Stimulated activated CD8-positive, alpha-beta memory T cell treated with anti-CD3 and anti-CD28 coated beads, Interleukin-15, amount 100 ng/mL, for 4 hours (primary cell): ENCODE data around the gene SMIM35.
A peak's percentile ranks its signal among the peaks of the same experiment; 100 is the strongest.

ENCODE experiments used
- DNase-seq, 2 donors: peaks; one replicate each; pipeline ENCODE4 v3.0.0-alpha.2; 2020; ENCODE audit warnings: low read depth in 2 of 2

SMIM35 gene

DNA sequence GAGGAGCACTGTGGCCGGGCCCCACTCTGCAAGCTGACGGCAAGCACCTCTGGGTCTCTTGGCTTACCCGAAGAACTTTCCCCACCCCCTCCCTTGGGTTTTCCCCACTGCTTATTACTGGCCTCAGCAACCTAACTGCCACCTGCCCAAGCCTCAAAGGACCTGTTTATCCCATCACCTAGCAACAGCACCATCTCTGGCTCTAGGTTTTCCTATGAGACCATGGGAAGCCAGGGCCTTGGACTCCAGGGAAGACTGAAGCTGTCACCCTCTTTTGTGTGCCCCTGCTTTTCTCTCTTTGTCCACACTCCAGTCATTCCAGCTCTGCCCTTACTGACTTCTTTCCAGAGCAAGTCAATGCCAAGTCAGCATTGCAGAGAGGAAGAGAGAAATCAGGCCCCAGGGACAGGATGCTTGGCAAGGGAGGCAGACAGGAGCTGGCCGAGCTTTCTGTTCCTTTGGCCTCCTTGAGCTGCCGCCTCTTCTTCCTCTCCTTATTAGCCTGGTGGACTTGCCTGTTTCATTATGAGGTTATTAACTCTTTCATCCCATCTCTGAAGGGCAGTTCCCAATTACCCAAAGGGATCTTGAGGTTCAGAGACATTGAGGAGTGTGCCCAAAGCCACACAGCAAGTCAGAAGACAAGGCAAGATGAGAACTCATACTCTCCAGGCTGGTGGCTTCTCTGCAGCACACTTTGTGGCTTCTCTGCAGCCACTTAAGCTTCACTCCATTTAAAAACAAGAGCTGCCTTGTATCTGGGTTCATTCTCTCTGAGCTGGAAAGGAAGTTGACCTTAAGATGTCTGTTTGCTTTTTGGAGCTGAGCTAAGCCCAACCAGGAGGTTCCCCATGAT, at the start of gene SMIM35:
TSS of gene SMIM35 (minus strand) at position 51 of the 856 bp plus-strand sequence. CDS start 206 bp downstream, outside the sequence.
- DNase-seq: no peak

DNA sequence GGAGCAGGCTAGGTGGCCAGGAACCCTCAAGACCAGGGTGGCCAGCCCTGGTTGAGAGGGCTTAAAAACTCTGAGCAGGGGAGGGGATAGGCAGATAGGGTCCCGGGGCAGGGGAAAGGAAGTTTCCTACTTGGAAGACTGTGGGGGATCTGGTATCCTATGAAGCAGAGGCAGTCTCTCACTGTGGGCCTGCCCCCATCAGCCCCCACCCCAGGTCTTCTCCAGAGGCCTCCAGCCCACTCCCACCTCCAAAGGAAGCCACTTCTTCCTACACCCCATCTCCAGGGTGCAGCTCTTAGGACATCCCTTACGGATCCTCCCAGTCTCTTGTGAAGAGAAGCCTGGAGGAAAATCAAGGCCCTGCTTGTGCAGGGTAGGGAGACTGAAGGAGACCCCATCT, 49.6 kb upstream of the SMIM35 start:
- DNase-seq: no peak

DNA sequence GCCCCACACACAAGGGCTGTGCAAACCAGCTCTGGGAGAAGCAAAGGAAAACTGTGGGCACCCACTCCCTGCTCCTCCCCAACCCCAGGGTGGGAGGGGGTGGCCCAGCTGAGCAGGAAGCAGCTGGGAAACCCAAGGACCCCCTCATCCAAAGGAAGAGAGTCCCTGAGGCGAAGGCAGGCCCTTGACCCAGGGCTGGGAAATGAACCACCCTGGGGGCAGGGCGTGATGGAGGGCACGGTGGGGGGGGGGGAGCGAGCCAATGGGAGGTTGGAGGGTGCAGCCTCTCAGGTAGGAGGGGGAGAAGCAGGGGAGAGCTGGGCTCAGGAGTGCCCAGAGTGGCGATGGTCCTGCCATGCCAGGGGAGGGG, 49.0 kb upstream of the SMIM35 start:
- DNase-seq: no peak

DNA sequence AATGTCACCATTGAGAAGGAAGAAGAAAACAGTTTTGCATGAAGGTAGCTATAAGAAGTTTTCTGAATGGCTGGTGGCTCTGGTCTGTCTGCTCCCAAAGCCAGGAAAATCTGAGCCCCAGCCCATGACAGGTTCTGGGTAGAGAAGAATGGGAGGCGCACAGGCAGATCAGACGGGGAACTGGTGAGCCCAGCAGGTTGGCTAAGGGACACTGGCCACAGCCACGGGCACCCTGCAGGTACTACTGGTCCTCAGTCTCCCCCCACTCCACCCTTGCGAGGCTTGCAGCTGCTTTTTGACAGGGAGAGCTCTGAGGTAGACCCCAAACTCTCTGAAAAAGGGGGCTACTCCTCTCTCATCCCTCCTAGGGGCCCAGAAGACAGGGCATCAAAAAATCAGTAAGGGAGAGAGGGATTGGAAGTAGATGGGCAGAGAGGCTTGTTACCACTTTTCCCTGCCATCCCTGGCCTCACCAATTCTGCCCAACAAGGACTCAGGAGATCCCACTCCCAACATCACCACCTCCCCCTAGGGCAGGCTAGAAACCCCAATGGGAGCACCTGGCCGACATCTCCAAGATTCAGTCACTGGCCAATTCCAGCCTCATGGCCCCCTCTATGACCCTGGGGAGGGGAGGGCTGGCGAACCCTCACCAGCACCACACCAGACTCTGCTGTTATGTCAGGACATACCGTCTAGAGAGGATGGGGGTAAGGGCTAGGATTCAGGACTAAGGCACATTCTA, 48.5 kb upstream of the SMIM35 start:
- DNase-seq: no peak

DNA sequence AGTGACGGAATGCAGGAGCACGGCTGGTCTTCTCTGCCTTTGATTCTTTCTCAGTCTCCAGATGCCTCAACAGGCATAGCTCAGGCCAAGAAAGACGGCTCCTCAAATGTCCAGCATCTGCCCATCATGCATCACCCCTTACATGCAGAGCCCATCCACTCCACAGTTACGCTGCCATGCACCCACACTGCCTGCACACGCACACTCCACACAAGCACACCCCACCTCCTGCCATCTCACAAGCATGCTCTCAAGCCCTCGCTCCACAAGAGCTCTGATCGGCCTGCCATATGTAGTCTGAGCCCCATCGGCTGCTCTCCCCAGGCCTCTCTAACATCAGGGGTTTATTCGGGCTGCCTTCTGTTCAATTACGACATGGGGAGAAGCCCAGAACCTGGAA, 47.1 kb upstream of the SMIM35 start:
- DNase-seq: no peak

DNA sequence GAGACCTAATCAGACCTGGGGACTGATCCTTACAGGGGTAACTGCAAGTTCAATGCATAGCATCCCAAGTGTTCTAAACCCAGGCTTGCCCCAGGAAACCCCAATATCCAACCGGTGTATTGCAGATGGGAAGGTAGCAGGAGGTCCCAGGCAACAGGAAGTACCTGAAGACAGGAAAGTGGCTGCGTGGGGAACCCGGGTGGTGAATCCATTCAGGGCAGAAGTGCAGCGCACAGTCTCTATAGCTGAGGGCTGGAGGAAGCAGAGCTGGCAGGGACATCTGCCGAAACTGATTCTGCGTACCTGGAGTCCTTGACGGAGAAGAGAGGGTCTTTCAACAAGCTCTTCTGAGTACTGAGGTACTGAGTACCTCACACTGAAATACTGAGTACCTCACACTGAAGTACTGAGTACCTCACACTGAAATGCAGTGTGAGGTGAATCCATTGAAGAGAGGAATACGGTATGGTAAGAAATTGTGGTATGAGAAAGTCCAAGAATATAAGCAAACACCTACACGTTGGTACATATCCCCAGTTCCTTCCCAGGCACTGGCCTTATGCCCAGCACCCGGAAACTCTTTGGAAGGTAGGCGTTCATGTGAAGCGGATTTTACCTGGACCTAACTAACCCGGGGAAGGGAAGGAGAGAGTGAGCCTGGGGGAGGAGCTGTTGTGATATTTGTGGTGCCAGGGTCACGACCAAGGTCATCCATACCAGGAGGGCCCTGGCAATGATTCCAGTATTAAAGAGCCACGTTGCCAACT, 45.8 kb upstream of the SMIM35 start:
- DNase-seq: no peak

DNA sequence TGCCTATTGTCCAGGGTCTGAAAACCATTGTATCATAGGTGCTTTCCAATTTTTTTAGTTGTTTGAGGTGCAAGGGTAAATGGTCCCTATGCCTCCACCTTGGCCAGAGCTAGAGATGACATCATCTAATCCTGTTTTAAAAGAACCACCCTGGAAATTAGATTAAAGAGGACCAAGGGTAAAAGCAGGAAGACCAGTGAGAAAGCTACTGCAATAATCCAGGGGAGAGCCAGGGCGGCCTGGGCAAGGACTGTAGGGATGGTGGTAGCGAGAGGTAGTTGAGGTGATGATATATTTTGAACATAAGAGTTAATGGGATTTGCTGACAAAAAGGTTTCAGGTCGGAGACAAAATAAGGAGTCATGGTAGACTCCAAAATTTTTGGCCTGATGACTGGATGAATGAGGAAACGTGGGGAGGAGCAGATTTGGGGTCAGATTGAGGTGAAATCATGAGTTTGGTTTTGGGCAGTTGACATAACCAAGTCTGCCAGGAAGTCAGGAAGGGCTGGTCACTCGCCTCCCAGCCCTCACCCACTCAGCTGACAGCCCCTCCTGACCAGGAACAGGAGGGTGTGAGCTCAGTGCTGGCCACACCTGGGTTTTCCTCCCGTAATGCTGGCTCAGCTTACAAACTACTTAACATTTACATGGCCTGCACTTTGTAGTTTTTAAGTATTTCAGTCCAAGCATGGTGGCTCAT, 42.9 kb upstream of the SMIM35 start:
- no peak for DNase-seq

DNA sequence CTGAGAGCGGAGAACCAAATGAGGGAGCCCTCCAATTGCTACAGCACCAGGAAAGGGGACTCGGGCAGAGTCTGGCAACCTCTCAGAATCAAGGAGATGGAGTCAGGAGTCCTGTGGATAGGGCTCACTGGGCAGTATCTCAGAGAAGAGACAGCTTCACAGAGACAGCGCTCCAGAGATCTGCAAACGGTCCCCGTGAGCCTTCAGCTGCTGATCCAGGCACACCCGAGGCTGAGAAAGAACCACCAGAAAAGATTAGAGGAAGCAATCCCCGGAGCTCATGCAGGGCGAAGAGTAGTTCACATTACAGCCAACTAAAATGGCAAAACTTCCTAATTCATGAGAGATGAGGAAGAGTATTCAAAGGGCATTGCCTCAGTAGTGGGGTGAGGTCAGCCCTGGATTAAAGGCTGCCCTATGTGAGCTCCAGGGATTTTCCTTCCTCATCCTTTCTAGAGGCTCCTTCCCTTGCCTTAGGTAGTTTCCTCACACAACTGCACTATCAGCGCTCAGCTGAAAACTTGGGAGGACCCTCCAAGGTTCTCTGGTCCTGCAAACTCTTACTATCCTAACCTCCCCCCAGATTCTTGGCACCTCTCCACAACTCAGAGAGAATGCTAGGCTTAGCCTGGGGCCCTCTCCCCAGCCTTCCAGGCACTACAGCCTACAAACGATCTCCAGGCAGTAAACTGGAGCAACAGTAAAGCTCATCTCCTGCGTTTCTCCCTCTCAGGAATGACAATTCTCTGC, 42.1 kb upstream of the SMIM35 start:
- no peak for DNase-seq

DNA sequence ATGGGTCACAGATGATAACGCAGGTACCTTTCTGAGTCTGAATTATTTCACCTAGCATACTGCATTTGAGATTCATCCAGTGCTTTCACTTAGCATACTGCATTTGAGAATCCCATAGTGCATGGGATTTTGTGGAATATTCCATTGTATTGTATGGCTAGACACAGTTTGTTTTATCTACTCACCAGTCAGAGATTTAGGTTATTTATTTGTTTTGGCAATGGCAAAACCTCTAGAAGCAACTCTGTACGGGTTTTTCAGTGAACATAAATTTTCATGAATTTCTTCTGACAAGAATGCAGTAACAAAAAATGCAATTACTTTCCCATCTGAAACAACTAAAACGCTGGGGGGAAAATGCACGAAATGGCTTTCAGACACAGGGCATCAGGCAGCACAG, 41.5 kb upstream of the SMIM35 start:
- no peak for DNase-seq

DNA sequence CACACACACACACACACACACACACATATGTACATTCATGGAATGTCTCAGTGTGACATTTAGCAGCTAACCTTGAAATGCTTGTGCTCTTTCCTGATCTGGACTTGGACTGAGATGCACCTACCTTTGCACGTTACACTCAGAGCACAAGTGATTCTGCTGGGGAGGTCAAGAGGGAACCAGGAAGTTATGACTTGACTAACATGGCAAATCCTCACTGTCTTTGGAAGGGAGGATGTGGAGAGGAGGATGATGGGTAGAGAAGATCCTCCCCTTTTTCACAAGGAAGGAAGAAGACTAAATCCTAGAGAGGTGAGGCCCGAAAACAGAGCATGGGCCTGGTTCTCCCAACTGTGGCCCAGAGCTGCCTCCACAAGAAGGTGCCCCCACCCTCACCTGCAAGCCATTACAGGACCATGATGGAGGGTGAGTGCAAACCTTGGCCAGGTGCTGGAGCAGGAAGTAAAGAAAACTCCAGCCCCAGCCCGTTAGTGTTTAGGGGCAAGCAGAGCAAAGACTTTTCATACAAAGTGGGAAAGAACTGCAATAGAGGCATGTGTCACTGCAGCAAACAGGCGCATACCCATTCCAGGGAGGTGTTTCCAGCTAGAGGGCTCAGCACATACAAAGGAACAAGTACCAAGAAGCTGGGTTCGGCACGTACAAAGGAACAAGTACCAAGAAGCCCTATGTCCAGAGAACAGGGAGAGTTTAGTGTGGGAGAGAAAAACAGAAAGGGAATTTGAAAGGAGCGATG, 39.5 kb upstream of the SMIM35 start:
- no peak for DNase-seq

DNA sequence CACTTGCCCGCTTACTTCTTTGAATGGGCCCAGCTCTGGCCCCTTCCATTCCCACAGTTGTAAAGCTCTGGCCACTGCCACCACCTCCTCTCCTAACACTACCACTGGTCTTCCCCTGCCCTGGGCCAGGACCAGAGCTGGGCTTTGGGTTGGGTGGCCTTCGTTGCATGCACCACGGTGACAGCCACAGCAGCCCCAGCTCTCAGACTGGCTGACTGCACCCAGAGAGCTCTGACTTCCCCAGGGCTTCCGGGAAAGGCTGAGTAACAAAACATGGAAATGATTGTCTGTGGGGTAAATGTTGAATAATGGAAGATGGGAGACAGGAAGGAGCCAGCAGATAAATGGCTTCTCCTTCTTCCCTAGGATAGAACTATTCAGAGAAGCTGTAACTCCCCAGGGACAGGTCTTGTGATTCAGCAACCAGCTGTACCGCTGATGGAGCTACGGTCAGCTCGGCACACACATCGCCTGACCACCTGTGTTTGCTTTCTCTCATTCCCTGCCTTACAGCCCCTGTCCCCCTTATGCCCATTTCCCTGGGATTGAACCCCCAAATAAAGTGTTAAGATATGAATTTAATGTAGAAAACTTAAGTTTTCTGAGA, 38.3 kb upstream of the SMIM35 start:
- DNase-seq: no peak

DNA sequence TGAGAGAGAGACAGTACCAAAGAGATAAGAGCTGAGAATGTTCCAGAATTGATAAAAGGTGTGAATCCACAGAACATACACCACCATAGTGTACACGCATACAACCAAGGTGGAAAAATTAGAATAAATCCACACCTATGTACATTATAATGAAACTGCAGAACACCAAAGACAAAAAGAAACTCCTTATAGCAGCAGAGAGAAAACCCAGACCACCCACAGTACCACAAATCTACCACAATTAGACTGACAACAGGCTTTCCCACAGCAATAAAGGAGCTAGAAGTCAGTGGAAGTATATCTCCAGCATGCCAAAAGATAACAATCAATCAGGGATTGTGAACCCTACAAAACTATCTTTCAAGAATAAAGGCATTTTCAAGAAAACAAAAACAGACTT, 34.0 kb upstream of the SMIM35 start:
- no peak for DNase-seq

DNA sequence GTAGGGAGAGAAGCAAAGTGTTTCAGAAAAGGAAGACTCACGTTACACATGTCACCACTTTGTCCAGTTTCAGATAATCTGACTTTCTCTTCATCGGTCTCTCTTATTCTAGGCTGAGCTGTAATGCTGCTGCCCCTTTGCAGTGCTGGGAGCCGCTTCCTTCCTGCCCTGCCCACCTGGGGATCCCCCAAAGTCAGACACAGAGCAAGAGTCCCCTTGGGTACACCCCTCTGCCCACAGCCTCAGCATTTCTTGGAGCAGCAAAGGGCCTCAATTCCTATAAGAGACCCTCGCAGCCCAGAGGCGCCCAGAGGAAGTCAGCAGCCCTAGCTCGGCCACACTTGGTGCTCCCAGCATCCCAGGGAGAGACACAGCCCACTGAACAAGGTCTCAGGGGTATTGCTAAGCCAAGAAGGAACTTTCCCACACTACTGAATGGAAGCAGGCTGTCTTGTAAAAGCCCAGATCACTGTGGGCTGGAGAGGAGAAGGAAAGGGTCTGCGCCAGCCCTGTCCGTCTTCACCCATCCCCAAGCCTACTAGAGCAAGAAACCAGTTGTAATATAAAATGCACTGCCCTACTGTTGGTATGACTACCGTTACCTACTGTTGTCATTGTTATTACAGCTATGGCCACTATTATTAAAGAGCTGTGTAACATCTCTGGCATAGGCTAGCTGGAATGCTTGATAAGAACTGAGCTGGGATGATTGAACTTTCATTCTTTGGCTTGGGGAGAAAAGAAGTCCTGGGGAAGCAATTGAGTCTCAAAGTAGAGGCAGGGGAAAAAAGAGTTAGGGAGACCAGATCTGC, 31.2 kb upstream of the SMIM35 start:
- DNase-seq: peak in 1 of 2 donors; percentile 4

DNA sequence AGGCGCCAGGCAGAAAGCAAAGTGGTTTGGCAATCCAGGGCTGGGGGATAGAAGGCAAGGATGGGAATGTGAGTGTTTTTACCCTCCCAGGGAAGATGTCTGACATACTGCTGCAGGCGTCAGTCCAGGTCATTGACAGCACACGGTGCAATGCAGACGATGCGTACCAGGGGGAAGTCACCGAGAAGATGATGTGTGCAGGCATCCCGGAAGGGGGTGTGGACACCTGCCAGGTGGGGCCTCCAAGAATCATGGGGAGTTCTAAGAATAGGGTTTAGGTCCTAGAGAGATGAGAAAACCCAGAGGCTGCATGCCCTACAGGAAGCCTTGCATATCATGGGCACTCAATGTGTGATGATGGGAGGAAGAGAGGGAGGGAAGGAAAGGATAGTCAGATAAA, 28.3 kb upstream of the SMIM35 start:
- no peak for DNase-seq

DNA sequence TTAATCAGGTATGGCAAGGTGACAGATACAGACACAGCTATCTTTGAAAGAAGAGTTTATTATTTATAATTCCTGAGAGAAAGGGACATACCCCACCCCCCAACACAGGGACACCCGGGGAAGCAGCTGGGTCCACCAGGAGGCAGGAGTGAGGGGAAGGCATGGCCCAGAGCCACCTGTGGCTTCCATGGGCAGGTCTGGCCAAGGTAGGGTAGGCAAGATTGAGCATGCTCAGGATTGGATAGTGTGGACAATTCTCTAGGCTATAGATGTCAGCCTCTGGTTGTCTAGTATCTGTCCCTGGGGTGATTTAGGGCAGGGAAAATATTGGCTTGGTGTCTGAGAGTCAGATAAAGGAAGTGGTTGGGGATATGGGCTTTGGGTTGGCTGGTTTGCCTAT, 27.5 kb upstream of the SMIM35 start:
- no peak for DNase-seq

DNA sequence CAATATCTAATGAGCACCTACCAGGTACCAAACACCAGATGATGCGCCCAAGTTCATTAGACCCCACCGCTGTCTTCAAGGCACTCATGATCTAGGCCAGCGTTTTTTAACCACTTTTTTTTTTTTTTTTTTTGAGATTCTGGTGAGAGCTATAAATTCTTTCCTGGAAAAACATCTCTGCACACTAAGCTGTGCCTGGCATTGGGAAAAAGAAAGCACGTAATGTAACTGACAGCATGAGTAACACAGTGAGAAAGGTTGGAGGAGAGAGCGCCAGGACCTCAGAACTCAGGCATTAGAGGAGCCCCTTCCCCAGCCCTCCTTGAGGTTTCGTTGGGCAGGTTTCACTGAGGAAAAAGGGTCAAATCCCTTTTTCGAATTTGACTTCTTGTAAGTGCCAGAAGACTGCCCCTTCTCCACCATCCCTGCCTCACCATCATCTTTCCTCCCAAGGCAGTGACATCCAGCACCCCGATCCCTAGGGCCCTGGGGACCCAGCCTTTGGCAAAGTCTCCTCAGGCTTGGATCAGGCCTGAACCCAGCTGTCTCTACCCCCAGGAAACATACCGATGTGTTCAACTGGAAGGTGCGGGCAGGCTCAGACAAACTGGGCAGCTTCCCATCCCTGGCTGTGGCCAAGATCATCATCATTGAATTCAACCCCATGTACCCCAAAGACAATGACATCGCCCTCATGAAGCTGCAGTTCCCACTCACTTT, 26.1 kb upstream of the SMIM35 start:
- no peak for DNase-seq

DNA sequence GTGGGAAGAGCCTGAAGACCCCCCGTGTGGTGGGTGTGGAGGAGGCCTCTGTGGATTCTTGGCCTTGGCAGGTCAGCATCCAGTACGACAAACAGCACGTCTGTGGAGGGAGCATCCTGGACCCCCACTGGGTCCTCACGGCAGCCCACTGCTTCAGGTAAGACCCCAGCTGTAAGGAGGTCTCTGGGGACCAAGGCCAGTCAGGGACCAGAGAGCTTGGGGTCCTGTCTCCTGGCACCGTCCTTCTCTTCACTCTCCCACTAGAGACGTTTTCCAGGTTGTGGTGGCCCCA, 24.9 kb upstream of the SMIM35 start:
- DNase-seq: no peak

DNA sequence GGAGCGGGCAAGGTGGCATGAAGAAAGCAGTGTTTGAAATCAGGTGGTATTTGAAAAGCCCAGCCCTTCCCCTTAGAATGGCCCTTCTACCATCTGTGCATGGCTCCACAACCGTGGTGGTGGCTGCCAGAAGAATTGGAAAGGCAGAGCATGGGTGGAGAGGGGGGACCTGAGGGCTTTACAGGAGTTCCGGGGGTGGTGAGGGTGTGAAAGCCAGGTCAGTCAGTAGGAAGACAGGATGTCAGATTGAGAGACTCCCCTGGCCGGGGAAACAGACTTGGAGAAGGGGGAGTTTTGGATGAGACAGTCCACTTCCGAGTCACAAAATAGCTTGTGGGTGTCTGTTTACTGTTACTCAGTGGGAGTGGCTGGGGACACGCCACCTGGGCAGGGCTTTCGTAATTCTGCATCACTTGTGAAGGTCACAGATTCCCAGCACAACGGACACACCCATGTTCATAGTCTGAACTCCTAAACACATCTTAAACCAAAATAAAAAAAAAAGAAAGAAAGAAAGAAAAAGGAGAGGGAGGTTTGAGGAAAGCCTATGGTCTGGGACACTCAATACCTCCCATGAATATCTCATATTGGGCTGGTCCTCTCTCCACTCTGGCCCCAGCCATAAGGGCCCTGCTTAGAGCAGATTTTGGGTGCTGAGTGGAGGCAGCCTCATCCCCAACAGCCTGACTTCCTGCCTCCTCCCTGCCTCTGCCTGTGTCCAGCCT, 24.4 kb upstream of the SMIM35 start:
- no peak for DNase-seq
